AML-193 (cell line): Measurements from ENCODE around the gene SPATA3.
"Not testable (repeated sequence)": the region's sequence is repeated elsewhere in the genome, so short reads cannot be mapped to it uniquely, and the experiment has no call there.

Experiments used
- DNase-seq, 2 experiments: peaks; one replicate each; lab custom pipeline; 2025; lab: John Stamatoyannopoulos, UW

SPATA3 gene

DNA sequence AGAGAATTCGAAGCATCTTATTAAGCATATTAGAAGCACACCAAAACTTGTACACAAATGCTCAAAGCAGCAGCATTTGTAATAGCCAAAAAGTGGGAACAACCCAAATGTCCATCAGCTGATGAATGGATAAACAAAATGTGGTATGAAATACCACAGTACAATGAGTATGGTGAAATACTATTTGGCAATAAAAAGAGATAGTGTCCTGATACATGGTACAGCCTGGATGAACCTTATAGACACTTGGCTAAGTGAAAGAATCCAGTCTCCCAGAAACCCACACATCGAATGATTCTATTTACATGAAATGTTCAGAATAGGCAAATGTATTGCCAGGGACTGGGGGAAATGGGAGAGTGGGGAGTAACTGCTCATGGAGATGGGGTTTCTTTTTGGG lies 3.0 kb downstream of the SPATA3 start:
- no peak for DNase-seq

DNA sequence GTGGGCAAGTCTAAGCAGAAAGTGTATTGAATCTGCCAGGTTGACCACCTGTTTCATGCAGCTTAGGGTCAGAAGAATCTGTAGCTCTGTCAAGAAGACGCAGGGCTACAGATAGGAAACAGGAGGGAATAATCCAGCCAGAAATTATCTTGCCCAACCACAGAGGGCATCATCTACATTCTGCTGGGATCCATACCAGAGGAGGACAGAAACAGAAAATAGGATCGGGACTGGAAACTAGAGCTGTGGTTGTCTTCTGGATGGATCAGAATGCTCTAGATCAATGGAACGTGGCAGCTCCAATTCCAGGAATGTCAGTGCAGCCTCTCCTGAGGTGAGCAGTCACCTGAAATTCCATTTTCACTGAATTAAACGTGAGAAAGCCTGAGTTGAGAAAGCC lies 3.6 kb downstream of the SPATA3 start:
- no peak for DNase-seq

DNA sequence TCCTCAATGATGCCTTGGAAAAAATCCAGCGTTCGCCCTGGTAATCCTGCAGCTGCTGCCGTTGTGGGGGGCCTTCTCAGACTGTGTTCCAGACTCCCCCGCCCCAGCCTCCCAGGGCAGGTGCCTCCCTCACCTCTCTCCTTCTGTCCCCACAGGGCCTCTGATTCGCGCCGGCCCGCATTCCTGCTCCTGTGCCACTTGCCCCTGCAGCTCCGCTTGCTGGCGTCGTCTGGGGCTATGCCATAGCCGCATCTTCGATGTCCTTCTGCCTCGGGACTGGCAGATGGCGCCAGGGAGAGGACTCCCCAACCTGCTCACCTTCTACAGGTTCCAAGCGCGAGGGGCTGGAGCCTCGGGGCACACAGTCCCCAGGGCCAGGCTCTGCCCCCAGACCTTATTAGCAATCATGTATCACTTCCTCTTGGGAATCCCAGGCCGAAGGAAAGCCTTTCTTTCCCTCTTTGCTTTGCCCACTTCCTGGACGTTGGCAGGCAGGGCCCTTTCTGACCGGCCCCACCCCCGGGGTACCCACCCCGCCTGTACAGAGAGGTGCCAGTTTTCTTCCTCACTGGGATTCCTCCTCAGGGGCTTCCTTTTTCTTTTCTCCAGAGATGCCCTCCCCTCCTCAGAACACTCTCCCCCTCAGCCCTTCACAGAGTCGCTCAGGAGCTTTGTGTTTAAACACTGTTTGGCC lies 4.4 kb downstream of the SPATA3 start:
- no peak for DNase-seq

DNA sequence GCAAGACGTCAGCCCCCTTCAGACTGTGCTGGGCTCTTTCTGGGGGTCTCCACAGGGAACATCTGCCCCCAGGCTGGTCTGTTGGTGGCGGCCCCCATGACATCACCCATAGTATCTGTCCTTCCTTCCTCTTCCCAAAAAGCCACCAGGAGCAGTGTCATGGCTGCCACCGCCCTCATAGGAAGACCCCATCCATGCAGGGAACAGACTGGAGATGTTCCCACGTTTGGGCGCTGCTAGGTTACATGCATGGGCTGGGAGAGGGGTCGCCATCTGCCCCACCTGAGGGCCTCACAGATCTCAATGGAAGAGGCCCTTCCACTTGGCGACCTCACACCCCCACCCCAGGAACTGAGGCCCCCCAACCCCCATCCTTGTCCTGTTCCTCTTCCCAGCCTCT lies 5.1 kb downstream of the SPATA3 start:
- DNase-seq: no peak

DNA sequence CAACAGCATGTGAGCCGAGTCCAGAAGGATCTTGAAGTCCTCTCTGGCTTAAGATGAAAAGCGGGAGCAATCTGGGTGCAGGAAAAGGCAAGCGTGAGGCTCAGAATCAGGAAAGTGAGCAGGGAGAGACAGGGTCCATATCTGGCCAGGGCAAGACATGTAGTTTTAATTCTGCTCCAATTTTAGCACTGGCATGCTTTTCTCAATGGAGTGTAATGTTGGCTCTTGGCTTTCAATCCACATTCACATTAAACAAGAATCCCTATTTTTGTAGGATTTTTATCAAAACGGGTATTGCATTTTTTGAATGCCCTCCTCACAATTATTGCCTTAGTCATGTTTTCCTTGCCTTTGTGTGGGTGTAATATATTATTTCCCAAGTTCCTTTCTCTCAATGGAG lies 6.0 kb downstream of the SPATA3 start:
- DNase-seq: no peak

DNA sequence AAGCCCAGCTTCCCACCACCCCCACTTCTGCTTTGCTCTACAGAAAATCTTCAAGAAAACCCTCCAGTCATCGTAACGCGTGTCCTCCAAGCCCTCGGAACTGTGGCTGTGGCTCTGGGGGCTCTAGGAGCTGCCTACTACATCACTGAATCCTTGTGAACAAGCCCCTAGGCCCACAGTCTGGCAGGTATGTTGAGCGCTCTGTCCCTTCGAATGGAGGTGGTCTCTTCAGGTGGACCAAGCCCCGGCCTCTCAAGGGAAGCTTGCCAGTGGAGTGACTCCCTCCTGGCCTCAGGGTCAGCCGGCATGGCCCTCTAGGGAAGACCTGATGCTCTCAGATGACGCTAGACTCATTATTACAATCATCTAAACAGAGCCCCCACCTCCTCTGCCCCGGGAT lies 6.7 kb downstream of the SPATA3 start:
- no peak for DNase-seq

DNA sequence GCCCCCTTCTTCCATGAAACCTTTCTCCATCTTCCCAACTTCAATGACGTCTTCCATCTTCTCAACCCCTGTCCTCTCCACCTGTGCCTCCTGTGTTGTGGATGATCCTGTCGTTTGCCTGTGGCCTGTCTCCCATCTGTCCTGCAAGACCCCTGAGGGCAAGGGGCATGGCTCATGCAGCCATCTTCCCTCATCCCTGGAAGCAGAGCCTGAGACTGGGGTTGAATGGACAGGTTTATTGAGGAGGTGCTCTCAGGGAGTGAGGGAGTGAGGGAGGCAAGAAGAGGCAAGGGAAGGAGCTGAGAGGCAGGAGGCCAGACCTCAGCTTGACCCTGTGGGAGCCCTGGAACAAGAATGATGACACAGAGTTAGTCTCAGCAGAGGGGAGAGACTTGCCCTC lies 7.3 kb downstream of the SPATA3 start:
- no peak for DNase-seq

DNA sequence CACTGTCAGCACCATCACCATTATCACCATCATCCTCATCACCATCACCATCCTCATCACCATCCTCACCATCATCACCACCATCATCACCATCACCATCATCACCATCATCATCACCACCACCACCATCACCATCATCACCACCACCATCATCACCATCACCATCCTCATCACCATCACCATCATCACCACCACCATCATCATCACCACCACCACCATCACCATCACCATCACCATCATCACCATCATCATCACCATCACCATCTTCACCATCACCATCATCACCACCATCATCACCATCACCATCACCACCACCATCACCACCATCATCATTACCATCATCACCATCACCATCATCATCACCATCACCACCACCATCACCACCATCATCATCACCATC lies 9.0 kb downstream of the SPATA3 start:
- DNase-seq: not testable (repeated sequence)

DNA sequence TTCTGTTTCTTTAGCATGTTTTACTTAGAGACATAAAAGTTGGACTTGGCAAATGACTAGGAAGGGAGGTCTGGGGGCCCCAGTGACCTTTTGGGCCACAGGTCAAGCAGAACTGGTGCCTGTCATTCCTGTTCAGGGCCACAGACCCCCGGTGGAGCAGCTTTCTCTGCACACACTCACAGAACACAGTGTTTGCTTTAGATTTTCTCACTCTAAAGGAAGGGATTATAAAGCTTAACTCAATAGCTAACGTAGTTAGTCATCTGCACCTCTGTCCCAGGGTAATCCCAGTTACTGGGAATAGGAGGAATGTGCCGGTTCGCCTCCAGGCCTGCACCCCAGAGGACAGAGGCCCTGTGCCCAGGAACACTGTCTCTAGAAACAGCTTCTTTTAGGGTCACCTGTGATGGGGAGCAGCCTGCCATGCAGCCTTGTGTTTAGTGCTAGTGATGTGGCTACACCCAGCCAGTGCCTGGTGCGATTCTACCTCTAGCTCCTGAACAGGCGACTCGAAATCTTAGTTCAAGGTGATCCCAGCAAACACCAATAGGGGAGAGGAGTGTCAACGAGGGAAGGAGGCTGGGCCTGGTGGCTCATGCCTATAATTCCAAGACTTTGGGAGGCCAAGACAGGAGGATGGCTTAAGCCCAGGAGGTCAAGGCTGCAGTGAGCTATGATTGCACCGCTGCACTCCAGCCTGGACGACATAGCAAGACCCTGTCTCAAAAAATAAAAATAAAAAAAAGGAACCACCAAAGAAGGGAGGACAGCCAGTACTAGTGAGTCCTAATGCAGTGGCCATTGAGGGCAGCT lies 11.6 kb downstream of the SPATA3 start:
- no peak for DNase-seq

DNA sequence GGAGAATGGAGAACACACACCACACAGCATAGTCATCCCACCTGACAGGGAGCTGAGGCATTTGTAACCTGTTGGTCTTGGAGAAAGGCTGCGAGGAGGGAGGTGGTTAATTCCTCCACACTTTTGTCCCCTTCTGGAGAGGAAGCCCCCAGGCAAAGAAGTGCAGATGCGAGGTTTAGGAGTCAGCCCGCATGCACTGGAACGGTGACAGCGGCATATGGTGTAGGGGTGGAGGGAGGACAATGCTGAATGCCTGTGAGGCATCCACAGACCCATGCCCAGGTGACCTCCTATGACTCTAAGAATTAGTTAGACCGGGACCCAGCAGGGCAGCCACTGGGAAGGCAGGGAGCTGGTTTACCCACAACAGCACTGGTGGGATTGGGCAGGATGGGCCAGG lies 12.2 kb downstream of the SPATA3 start:
- DNase-seq: no peak

DNA sequence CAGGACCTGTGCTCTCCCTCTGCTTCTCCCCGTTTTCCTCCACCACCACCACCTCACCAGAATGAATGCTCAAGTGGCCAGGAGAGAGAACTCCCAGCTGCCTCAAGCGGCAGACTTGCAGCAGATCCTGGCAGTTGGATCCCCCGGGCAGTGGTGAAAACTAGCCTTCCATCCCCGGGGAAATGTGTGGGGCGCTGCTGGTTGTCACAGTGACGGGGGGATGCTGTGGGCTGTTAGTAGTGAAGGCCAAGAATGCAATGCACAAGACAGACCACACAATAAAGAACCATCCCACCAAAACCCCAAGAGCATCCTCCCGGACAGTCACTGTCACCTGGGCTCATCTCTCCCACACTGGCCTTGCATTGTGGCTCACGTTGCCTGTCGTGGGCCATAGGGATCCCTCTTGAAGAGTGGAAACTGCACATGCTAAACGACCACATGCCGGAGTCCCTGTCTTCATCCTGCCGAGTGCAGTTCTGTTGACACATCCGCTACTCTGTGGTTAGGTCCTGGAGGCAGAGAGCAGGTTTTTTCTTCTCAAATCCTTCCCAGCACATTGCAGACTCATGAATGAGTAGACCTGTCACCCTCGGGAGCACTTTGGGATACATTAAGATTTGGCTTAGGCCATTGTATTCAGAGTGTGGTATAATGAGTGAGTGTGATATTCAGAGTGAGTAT lies 13.5 kb downstream of the SPATA3 start:
- no peak for DNase-seq

DNA sequence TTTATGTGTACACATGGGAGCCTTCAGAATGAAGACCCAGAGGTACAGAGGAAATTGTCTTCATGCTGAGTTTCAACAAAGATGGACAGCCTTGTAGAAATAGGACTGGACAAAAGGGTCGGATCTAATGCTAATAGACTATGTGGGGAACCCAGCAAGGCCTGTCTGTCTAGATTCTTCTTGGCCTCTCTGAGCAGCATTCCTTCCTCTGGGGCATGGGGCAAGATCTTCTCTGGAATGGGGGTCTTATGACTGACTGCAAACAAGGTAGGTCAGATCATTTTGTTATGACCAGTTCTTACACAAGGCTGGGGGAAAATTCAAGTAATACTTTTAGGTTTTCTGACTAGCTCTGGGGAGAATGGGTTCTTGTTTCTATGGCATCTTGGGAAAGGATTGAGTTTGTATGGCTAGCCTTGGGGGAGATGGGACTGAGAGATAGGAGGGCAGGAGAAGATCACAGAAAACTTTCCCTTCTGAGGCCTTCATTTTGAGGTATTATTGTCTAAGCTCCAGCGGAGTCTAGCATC lies 14.3 kb downstream of the SPATA3 start:
- DNase-seq: no peak

DNA sequence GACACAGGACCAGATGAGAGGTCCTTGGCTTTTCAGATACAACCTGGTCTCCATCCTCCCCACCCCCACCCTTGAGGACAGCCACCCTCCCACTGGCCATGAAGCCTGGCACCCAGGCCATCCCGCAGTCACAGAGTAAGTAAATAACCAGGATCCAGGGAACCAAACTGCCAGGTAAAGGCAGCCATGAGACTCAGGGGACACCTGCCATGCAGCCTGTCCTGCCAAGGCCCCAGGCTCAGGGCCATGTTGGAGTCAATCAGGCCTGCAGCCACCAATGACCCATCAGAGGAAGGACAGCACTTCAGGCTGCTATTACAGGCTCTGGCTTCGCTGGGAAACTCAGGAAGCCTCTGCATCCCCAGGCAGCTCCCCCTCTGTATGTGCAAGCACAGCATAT lies 15.6 kb downstream of the SPATA3 start:
- no peak for DNase-seq

DNA sequence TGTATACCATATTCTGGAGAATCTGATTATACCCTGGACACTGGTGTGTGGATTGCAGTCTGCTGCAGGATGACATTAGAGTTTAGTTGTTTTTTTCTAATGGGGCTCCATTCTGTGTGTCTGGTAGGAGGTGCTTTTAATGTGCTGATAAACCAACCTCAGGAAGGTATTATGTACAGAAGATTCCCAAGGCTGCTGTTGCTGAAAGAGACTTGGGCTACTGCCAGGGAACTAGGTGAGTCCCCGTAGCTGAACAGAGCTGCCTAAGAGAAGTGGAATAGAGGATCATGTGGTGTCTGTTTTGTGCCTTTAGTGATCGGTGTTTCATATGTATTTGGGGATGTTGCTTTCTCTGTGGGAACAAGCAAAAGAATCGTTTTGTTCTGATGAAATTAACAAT lies 16.5 kb downstream of the SPATA3 start:
- DNase-seq: no peak

DNA sequence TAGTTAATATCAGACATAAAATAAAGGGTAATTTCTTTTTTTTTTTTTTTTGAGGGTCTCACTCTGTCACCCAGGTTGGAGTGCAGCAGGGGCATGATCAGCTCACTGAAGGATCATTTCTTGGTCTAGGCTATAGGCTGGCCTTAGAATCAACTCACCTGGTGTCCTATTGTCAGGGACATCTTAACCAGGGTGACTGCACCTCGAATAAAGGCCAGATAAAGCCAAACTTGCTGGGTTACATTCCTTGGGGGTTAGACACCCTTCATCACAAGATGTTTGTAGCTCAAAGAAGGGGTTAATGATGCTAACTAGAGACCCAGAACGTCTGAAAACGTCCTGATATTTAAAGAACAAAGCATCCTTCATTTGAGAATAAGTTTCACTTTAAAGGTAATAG lies 17.9 kb downstream of the SPATA3 start:
- no peak for DNase-seq

DNA sequence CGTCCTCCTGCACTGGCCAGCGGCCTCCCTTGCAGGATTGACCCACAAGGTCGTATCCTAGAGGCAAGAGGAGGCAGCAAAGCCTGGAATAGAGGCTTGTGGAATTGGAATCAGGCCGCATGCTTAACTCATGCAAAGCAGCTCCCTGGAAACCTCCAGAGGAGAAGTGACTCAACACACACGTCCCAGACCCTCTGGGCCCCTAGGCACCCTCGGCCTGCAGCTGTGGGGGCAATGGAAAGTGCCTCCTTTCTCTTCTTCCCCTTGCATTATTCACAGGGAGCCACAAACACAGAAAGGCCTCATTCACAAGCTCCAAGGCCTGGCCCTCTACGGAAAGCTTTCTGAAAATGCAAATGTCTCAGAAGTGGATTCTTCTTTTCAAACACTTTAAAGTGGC lies 19.6 kb downstream of the SPATA3 start:
- no peak for DNase-seq

DNA sequence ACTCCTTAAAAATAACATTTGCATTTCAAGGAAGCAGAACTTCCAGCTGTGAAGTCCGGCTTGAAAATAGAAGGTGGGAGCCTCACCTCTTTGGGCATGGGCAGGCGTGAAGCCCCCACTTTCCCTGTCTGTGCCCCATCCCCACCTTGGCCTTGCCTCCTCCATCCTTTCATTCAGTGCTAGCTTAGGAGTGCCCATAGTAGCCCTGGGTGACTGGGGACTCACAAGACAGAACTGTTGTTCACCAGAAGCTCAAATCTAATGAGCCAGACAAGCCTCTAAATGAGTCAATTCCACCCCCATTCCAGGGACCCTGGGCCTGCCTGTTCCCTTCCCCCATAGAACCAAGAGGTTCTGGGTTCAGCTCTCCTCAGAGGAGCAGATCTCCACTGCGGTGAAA lies 20.0 kb downstream of the SPATA3 start:
- DNase-seq: no peak

DNA sequence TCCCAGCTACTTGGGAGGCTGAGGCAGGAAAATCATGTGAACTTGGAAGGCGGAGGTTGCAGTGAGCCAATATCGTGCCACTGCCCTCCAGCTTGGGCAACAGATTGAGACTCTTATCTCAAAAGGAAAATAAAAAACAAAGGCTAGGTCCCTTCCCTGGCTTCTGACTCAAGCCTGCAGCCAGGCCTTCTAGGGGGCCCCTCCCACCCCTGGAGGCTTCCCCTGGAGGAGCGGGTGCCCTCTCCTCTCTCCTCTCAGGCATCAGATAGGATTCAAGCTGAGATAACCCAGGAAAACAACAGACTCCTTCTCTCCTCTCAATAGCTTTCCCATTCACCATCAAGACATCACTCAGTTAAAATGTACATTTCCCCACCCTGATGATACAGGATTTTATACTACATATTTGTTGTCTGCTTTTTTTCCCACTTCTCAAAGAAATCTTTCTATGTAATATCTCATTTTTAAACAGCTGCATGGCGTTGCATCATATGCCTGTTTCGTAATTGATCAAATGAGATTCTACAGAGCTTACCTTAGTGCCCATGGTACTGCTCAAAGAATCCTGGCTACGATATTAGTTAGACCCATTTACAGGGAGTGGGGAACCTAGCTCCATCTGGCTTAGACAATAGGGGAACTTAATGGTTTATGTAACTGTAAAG lies 20.8 kb downstream of the SPATA3 start:
- DNase-seq: no peak

DNA sequence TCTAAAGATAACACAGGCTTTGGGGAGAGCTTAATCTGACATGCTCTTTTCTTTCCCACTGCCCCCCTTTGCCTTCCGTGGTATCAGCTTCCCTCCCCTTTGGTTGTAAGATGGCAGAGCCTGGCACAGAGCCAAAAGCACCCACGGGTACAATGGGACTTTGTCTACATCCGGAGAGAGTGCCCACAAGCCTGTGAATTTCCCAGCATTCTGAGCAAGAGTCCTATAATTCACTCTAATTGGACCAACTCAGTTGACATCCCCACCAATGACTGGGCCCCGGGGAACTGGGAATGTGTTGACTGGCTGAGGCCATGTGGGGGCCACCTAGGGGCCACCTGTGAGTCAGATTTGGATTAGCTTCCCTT lies 21.3 kb downstream of the SPATA3 start:
- DNase-seq: no peak

DNA sequence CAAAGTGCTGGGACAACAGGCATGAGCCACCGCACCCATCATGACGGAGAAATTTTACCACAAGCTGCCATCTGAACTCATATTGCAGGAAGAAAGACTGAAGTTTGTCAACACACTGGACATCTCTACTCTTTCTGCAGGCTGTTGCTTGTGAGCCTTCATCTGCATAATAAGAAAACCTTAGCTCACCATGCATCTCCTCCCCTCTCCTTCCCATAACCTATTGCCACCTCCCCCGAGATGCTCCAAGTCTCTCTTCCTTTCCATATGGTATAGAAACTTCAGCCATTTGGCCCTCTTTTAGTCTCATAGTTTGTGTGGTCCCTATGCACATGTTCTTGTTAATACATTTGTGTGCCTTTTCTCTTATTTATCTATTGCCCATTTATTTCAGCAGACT lies 22.3 kb downstream of the SPATA3 start:
- no peak for DNase-seq

DNA sequence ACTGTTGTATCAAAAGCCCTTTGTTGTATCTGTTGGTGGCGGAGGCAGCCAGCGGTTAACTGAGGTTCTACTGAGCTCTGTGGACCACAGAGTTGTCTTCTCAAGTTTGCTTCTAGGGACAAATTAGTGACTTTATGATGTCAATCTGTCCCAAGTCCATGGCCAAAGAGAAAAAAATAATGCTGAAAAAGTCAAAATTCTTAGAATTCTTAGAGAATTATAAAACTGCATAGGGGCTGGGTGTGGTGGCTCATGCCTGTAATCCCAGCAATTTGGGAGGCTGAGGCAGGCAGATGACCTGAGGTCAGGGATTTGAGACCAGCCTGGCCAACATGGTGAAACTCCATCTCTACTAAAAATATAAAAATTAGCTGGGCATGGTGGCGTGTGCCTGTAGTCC lies 29.1 kb downstream of the SPATA3 start:
- not testable (repeated sequence) for DNase-seq

DNA sequence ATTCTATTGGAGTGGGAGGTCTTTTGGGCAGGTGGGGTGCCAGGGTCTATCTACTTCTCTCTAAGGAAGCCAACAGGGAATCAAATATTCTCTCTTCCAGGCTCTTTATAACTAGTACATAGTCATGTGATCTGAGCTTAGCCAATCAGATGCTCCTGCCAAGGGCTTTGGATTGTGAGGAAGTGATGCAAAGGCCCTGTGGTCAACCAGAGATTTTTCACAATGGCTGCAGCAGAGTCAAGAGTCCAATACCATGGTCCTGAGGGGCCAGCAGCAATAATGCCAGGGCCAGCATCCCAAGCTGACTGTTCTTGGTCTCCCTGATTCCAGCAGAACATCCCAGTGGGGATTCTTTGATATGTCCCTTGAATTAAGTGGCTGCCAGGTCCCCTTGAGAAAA lies 33.0 kb downstream of the SPATA3 start:
- DNase-seq: no peak

DNA sequence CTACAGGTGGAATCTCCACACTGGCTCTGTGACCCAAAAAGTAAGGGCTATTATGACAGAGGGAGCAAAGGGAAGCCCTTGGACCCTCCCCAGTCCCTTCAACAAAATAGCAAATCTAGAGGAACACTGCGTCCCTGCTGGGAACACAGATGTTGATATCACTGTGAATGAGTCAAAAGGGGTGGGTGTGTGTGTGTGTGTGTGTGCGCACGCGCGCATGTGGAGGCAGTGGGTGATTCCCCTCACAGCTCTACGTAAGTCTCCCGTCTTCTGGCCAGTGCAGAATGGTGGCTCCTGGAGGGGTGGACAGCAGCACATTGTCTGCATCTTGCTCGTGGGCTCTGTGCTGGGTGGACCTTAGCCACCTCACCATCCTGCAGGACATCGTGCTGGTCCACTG lies 33.6 kb downstream of the SPATA3 start:
- no peak for DNase-seq
